Neural cell (in vitro differentiated cells): ENCODE results near the gene DGKD. TPM values are rescaled to one million over a fixed set of nuclear protein-coding genes. Genes with fewer than 3 reads are reported as not detected.

Experiments
- H2AFZ ChIP-seq: fragments of 200-600, 300-800 bp; sonication (generic), shearing (Covaris generic); 2 replicates; pipeline ENCODE4 v1.6.0; 2014; ENCODE audit warnings: low read depth, mild to moderate bottlenecking, antibody characterized with exemption, low read length, moderate library complexity
- H3F3A ChIP-seq: fragments of 200-600 bp; shearing (Covaris generic); 2 replicates; pipeline ENCODE4 v1.6.1; 2016; ENCODE audit warnings: mild to moderate bottlenecking, moderate library complexity, mixed read lengths, antibody characterized with exemption, low read length; ENCODE audit not compliant: insufficient read depth, poor library complexity, severe bottlenecking
- H3K27ac ChIP-seq: fragments of 200-600, 300-800 bp; sonication (generic), shearing (Covaris generic); 2 replicates; pipeline ENCODE4 v1.5.1; 2014; ENCODE audit warnings: mild to moderate bottlenecking, low read length, moderate library complexity
- H3K27me3 ChIP-seq: fragments of 300-800, 200-600 bp; sonication (generic), shearing (Covaris generic); 2 replicates; pipeline ENCODE4 v1.6.0; 2014; ENCODE audit warnings: mild to moderate bottlenecking, low read depth, low read length, moderate library complexity; ENCODE audit not compliant: insufficient read depth
- H3K36me3 ChIP-seq: fragments of 300-800, 200-600 bp; sonication (generic), shearing (Covaris generic); 2 replicates; pipeline ENCODE4 v1.5.1; 2014; ENCODE audit warnings: mild to moderate bottlenecking, antibody characterized with exemption, low read length, moderate library complexity; ENCODE audit not compliant: insufficient read depth
- H3K4me2 ChIP-seq: fragments of 300-800, 200-600 bp; sonication (generic), shearing (Covaris generic); 2 replicates; pipeline ENCODE4 v1.6.0; 2014; ENCODE audit warnings: mild to moderate bottlenecking, low read length
- H3K4me3 ChIP-seq: fragments of 300-800, 200-600 bp; sonication (generic), shearing (Covaris generic); 2 replicates; pipeline ENCODE4 v1.5.1; 2014; ENCODE audit warnings: mild to moderate bottlenecking, low read length, moderate library complexity
- H3K79me2 ChIP-seq: fragments of 200-600 bp; shearing (Covaris generic); replicated peaks from 2 replicates; pipeline ENCODE4 v1.6.0; 2014; ENCODE audit warnings: mild to moderate bottlenecking, low read length, moderate library complexity; ENCODE audit not compliant: insufficient read depth
- H3K9ac ChIP-seq: fragments of 300-800, 200-600 bp; sonication (generic), shearing (Covaris generic); 2 replicates; pipeline ENCODE4 v1.6.1; 2016; ENCODE audit warnings: mild to moderate bottlenecking, low read length, mixed read lengths
- H3K9me2 ChIP-seq: fragments of 200-600 bp; shearing (Covaris generic); 2 replicates; pipeline ENCODE4 v1.6.1; 2016; ENCODE audit warnings: mild to moderate bottlenecking, low read length, mixed read lengths; ENCODE audit not compliant: insufficient read depth
- H3K9me3 ChIP-seq: fragments of 200-600, 300-800 bp; sonication (generic), shearing (Covaris generic); 2 replicates; pipeline ENCODE4 v1.6.1; 2016; ENCODE audit warnings: mild to moderate bottlenecking, mixed run types, low read length, moderate library complexity, mixed read lengths
- H4K20me1 ChIP-seq: fragments of 200-600 bp; shearing (Covaris generic); 2 replicates; pipeline ENCODE4 v1.6.1; 2016; ENCODE audit warnings: mild to moderate bottlenecking, mixed run types; ENCODE audit not compliant: insufficient read depth
- CTCF ChIP-seq: fragments of 450-650 bp; IDR thresholded peaks from 2 replicates; pipeline ENCODE4 v1.5.1; 2014; ENCODE audit warnings: antibody characterized with exemption, mild to moderate bottlenecking, moderate library complexity; ENCODE audit not compliant: poor library complexity, severe bottlenecking
- EP300 ChIP-seq: fragments of 450-650 bp; conservative IDR thresholded peaks from 2 replicates; pipeline ENCODE4 v1.6.1; 2014; ENCODE audit warnings: antibody characterized with exemption, mild to moderate bottlenecking, moderate library complexity; ENCODE audit not compliant: poor library complexity, severe bottlenecking
- EZH2 ChIP-seq: fragments of 200-600, 300-800 bp; shearing (Covaris generic), sonication (generic); IDR thresholded peaks from 2 replicates; pipeline ENCODE4 v1.6.1; 2014; ENCODE audit warnings: antibody characterized with exemption, low read length, borderline replicate concordance, mild to moderate bottlenecking; ENCODE audit not compliant: insufficient read depth, poor library complexity, severe bottlenecking
- MXI1 ChIP-seq: fragments of 450-650 bp; conservative IDR thresholded peaks from 2 replicates; pipeline ENCODE4 v1.6.1; 2014; ENCODE audit warnings: antibody characterized with exemption, mild to moderate bottlenecking; ENCODE audit not compliant: poor library complexity, severe bottlenecking
- POLR2AphosphoS5 ChIP-seq: IDR thresholded peaks from 2 replicates; pipeline ENCODE4 v1.6.1; 2012
- RAD21 ChIP-seq: fragments of 450-650 bp; conservative IDR thresholded peaks from 2 replicates; pipeline ENCODE4 v1.6.1; 2014; ENCODE audit warnings: antibody characterized with exemption, mild to moderate bottlenecking, moderate library complexity
- REST ChIP-seq: IDR thresholded peaks from 2 replicates; pipeline ENCODE4 v1.6.1; 2012; ENCODE audit warnings: borderline replicate concordance
- SMC3 ChIP-seq: fragments of 450-650 bp; conservative IDR thresholded peaks from 2 replicates; pipeline ENCODE4 v1.6.1; 2014; ENCODE audit warnings: antibody characterized with exemption, mild to moderate bottlenecking, moderate library complexity; ENCODE audit not compliant: poor library complexity
- TAF1 ChIP-seq: IDR thresholded peaks from 2 replicates; pipeline ENCODE4 v1.6.1; 2012; ENCODE audit warnings: low read depth
- polyA plus RNA-seq: library from polyadenylated mRNA; depleted of rRNA; stranded (reverse); fragments of >200 nt; gene quantifications from 2 replicates; pipeline ENCODE4 v1.2.3, GENCODE V29; 2014

The DGKD gene
- polyA plus RNA-seq, 1 donor from 2014 or later = 36.4 TPM

- H3K4me2 ChIP-seq = no peak overlapping the region
- H3K36me3 ChIP-seq = no peaks in the 10 kb centered on the region
- H2AFZ ChIP-seq = no peak overlapping the region
- TF ChIP-seq POLR2AphosphoS5 (no peak), TAF1 (no peak), EP300 (no peak), SMC3 (no peak), RAD21 (no peak), MXI1 (no peak)
- H3K27ac ChIP-seq = no peak overlapping the region
- no peaks in the 10 kb centered on the region for H3K79me2 ChIP-seq
- no peaks in the 10 kb centered on the region for H3F3A ChIP-seq
- no peak overlapping the region for H3K4me3 ChIP-seq
- no peaks in the 10 kb centered on the region for H3K9me2 ChIP-seq
- no peaks in the 10 kb centered on the region for H4K20me1 ChIP-seq
- no peaks in the 10 kb centered on the region for H3K27me3 ChIP-seq
- H3K9me3 ChIP-seq = no peaks in the 10 kb centered on the region
- H3K9ac ChIP-seq = no peak overlapping the region
Observed at GRCh38 chr2:233457356-233457755, 103.1 kb downstream of the DGKD start.

GRCh38 chr2:233458031-233458610, 103.8 kb downstream of the DGKD start:
- Histone ChIP-seq H3K4me2 (no peak overlapping the region), H3K9me3 (no peaks in the 10 kb centered on the region), H2AFZ (no peak overlapping the region), H3K79me2 (no peaks in the 10 kb centered on the region), H3K27me3 (no peaks in the 10 kb centered on the region), H3K36me3 (no peaks in the 10 kb centered on the region), H3K9me2 (no peaks in the 10 kb centered on the region), H3F3A (no peaks in the 10 kb centered on the region), H3K9ac (no peak overlapping the region), H3K4me3 (no peak overlapping the region), H3K27ac (no peak overlapping the region), H4K20me1 (no peaks in the 10 kb centered on the region)
- TF ChIP-seq POLR2AphosphoS5 (no peak), RAD21 (no peak), REST (no peak), EZH2 (no peak), MXI1 (no peak), TAF1 (no peak), SMC3 (no peak), CTCF (no peak), EP300 (no peak)
